Measurements from ENCODE around the gene SV2C.

- TF ChIP-seq CTCF (IDR thresholded peaks at IDR 0.05): no peak
- TF ChIP-seq POLR2AphosphoS5 (IDR thresholded peaks at IDR 0.05): no peak
- no peak for TF ChIP-seq POLR2A (IDR thresholded peaks at IDR 0.05)
- TF ChIP-seq EP300 (IDR thresholded peaks at IDR 0.05; ENCODE audit: low read depth): no peak
Observed at GRCh38 chr5:76165029-76165428, 81.8 kb downstream of the SV2C start.
